Middle frontal gyrus (tissue), 1 donor: ENCODE data around the gene ASAP2.
"Not testable (repeated sequence)": the region's sequence is repeated elsewhere in the genome, so short reads cannot be mapped to it uniquely, and the experiment has no call there.

ENCODE experiments used
- DNase-seq: peaks from one replicate; pipeline ENCODE4 v3.0.0-alpha.2; 2015; ENCODE audit warnings: low spot score; ENCODE audit errors: extremely low spot score

ASAP2 gene

GRCh38 chr2:9377461-9378097 lies 171.0 kb downstream of the ASAP2 start:
- DNase-seq = no peak

GRCh38 chr2:9378433-9379390 lies 172.1 kb downstream of the ASAP2 start:
- DNase-seq = no peak

- DNase-seq = no peak
Measured at GRCh38 chr2:9379391-9379755, 172.8 kb downstream of the ASAP2 start.

GRCh38 chr2:9380702-9381628 lies 174.4 kb downstream of the ASAP2 start:
- DNase-seq = no peak

GRCh38 chr2:9382604-9383235 lies 176.1 kb downstream of the ASAP2 start:
- DNase-seq = no peak

- no peak for DNase-seq
Measured at GRCh38 chr2:9384521-9384920, 177.9 kb downstream of the ASAP2 start.

GRCh38 chr2:9385841-9386240 lies 179.2 kb downstream of the ASAP2 start:
- no peak for DNase-seq

- DNase-seq = no peak
Measured at GRCh38 chr2:9388199-9388681, 181.6 kb downstream of the ASAP2 start.

- no peak for DNase-seq
Measured at GRCh38 chr2:9388950-9389911, 182.6 kb downstream of the ASAP2 start.

GRCh38 chr2:9390151-9390850 lies 183.7 kb downstream of the ASAP2 start:
- DNase-seq = no peak

- no peak for DNase-seq
Measured at GRCh38 chr2:9390991-9391390, 184.4 kb downstream of the ASAP2 start.

GRCh38 chr2:9391961-9392720 lies 185.5 kb downstream of the ASAP2 start:
- no peak for DNase-seq

- DNase-seq = no peak
Measured at GRCh38 chr2:9392898-9393765, 186.5 kb downstream of the ASAP2 start.

GRCh38 chr2:9394816-9395215 lies 188.2 kb downstream of the ASAP2 start:
- no peak for DNase-seq

GRCh38 chr2:9397201-9397600 lies 190.6 kb downstream of the ASAP2 start:
- no peak for DNase-seq

GRCh38 chr2:9398251-9398650 lies 191.6 kb downstream of the ASAP2 start:
- not testable (repeated sequence) for DNase-seq
